DND-41 (cell line): Measurements from ENCODE around the gene DNAJC15.

Experiments used
- CTCF ChIP-seq: IDR thresholded peaks from 2 replicates; pipeline ENCODE4 v1.5.1; 2012; ENCODE audit warnings: borderline replicate concordance, low read length, moderate library complexity, mild to moderate bottlenecking; ENCODE audit not compliant: poor library complexity, severe bottlenecking; ENCODE audit errors: extremely low read depth
- EZH2 ChIP-seq: IDR thresholded peaks from 3 replicates; pipeline ENCODE4 v1.6.1; 2012; ENCODE audit warnings: borderline replicate concordance, low read depth, mild to moderate bottlenecking, moderate library complexity, low read length, inconsistent platforms; ENCODE audit not compliant: severe bottlenecking

- TF ChIP-seq CTCF = no peak
- TF ChIP-seq EZH2 = no peak
Measured at GRCh38 chr13:43140985-43141384, 117.6 kb downstream of the DNAJC15 start.
